PC-3 (cell line): ENCODE results near the gene CETN2.

Source experiments
- EZH2 ChIP-seq: fragments of 300-600 bp; sonication (generic); IDR thresholded peaks from one replicate; pipeline ENCODE4 v1.6.1; 2017; ENCODE audit warnings: antibody characterized with exemption, mild to moderate bottlenecking, low read length; ENCODE audit not compliant: unreplicated experiment
- EZH2phosphoT487 ChIP-seq: fragments of 300-600 bp; sonication (generic); IDR thresholded peaks from 2 replicates; pipeline ENCODE4 v1.6.1; 2018; ENCODE audit warnings: mild to moderate bottlenecking, antibody characterized with exemption, low read length, borderline replicate concordance
- TF ChIP-seq, protein P1 (sequence below): fragments of 300-600 bp; sonication (generic); conservative IDR thresholded peaks from 2 replicates; pipeline ENCODE4 v1.5.1; 2017; ENCODE audit warnings: antibody characterized with exemption, low read depth, mild to moderate bottlenecking, low read length

DNA sequence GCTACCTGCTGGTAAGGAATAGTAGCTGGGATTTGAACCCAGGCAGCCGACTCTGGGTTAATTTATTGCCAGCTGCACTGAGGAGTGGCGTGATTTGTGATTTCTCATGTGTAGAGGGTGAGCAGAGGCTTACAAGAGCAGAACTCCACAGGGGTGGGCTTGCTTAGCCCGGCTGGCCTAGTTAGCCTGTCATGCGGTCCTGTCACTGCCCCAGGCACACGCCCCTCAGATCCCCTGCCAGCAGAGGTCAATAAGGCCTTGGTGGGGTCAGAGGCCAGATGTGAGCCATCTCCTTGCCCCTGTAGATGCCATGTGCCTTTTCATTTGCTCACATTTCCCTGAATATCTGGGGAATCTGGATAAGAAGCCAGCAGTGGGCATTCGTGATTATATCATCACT, 13.7 kb upstream of the CETN2 start:
- TF ChIP-seq, protein P1, sequence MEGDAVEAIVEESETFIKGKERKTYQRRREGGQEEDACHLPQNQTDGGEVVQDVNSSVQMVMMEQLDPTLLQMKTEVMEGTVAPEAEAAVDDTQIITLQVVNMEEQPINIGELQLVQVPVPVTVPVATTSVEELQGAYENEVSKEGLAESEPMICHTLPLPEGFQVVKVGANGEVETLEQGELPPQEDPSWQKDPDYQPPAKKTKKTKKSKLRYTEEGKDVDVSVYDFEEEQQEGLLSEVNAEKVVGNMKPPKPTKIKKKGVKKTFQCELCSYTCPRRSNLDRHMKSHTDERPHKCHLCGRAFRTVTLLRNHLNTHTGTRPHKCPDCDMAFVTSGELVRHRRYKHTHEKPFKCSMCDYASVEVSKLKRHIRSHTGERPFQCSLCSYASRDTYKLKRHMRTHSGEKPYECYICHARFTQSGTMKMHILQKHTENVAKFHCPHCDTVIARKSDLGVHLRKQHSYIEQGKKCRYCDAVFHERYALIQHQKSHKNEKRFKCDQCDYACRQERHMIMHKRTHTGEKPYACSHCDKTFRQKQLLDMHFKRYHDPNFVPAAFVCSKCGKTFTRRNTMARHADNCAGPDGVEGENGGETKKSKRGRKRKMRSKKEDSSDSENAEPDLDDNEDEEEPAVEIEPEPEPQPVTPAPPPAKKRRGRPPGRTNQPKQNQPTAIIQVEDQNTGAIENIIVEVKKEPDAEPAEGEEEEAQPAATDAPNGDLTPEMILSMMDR = no peak
- TF ChIP-seq EZH2phosphoT487 (no peak), EZH2 (no peak)
